OCI-LY1 (cell line): ENCODE data around the gene CD79B.
"Not testable (repeated sequence)": the region's sequence is repeated elsewhere in the genome, so short reads cannot be mapped to it uniquely, and the experiment has no call there.

Experiments
- H2AFZ ChIP-seq: fragments of 200-600 bp; sonication (generic), shearing (Covaris generic); 2 replicates; pipeline ENCODE4 v1.6.0; 2014; ENCODE audit warnings: antibody characterized with exemption, mild to moderate bottlenecking, low read length
- H3F3A ChIP-seq: fragments of 200-600 bp; sonication (generic), shearing (Covaris generic); 2 replicates; pipeline ENCODE4 v1.6.0; 2014; ENCODE audit warnings: mild to moderate bottlenecking, antibody characterized with exemption, low read length, moderate library complexity; ENCODE audit not compliant: insufficient read depth
- H3K27ac ChIP-seq: fragments of 200-600 bp; sonication (generic); 2 replicates; pipeline ENCODE4 v1.5.1; 2014; ENCODE audit warnings: low read length, mixed run types, mild to moderate bottlenecking, low read depth; ENCODE audit not compliant: poor library complexity, severe bottlenecking
- H3K27me3 ChIP-seq: fragments of 200-600 bp; sonication (generic); 2 replicates; pipeline ENCODE4 v1.6.0; 2014; ENCODE audit warnings: antibody characterized with exemption, mild to moderate bottlenecking, low read length, moderate library complexity; ENCODE audit not compliant: insufficient read depth
- H3K36me3 ChIP-seq: fragments of 200-600 bp; sonication (generic); 2 replicates; pipeline ENCODE4 v1.6.1; 2014; ENCODE audit warnings: mild to moderate bottlenecking, antibody characterized with exemption, low read length, moderate library complexity, mixed read lengths; ENCODE audit not compliant: insufficient read depth
- H3K4me1 ChIP-seq: fragments of 200-600 bp; sonication (generic); 2 replicates; pipeline ENCODE4 v1.5.1; 2014; ENCODE audit warnings: mild to moderate bottlenecking, low read length, moderate library complexity; ENCODE audit not compliant: insufficient read depth, severe bottlenecking
- H3K4me2 ChIP-seq: fragments of 200-600 bp; sonication (generic), shearing (Covaris generic); 2 replicates; pipeline ENCODE4 v1.6.1; 2014; ENCODE audit warnings: low read length
- H3K4me3 ChIP-seq: fragments of 200-600 bp; sonication (generic); 2 replicates; pipeline ENCODE4 v1.5.1; 2014; ENCODE audit warnings: low read length, low read depth, mild to moderate bottlenecking, mixed read lengths; ENCODE audit not compliant: poor library complexity, severe bottlenecking
- H3K79me2 ChIP-seq: fragments of 200-600 bp; shearing (Covaris generic); 2 replicates; pipeline ENCODE4 v1.6.1; 2016; ENCODE audit warnings: mixed run types, low read length, mixed read lengths; ENCODE audit not compliant: insufficient read depth
- H3K9ac ChIP-seq: fragments of 200-600 bp; sonication (generic), shearing (Covaris generic); 2 replicates; pipeline ENCODE4 v1.6.1; 2014; ENCODE audit warnings: mild to moderate bottlenecking, low read length, mixed read lengths
- H3K9me2 ChIP-seq: fragments of 200-600 bp; sonication (generic), shearing (Covaris generic); 2 replicates; pipeline ENCODE4 v1.6.1; 2014; ENCODE audit warnings: low read depth, mild to moderate bottlenecking, low read length, mixed read lengths
- H3K9me3 ChIP-seq: fragments of 200-600 bp; shearing (Covaris generic); 2 replicates; pipeline ENCODE4 v1.6.1; 2014; ENCODE audit warnings: low read length, mixed read lengths
- H4K20me1 ChIP-seq: fragments of 200-600 bp; sonication (generic), shearing (Covaris generic); 2 replicates; pipeline ENCODE4 v1.6.0; 2016; ENCODE audit warnings: mild to moderate bottlenecking, low read length; ENCODE audit not compliant: insufficient read depth
- CTCF ChIP-seq: fragments of 200-600 bp; sonication (generic), shearing (Covaris generic); IDR thresholded peaks from 2 replicates; pipeline ENCODE4 v1.5.1; 2017; ENCODE audit warnings: mild to moderate bottlenecking, antibody characterized with exemption, low read length, moderate library complexity, mixed read lengths

Gene CD79B

DNA sequence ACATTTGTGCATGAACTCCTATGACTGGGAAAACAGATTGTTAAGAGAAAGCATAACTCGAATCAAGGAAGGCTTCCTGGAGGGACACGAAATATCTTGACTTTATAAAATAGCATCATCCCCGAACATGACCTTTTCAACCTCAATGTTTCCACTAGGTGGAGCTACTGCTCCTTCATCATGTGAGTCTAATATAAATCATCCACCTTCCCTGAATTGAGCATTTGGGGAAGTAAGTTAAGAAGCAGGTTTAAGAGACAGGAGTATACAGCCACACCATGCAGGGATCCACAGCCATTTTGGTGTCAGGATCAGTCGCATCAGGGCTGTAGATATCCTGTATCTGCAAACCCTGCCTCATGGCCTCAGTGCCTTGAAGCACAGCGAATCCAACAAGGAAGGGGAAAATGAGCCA lies 28.3 kb downstream of the CD79B start:
- H3K4me1 ChIP-seq, H3K9me2 ChIP-seq, H3K4me2 ChIP-seq, H2AFZ ChIP-seq, H3K4me3 ChIP-seq, H4K20me1 ChIP-seq, H3K9me3 ChIP-seq, H3K79me2 ChIP-seq, H3F3A ChIP-seq, H3K27ac ChIP-seq, H3K36me3 ChIP-seq, H3K9ac ChIP-seq, H3K27me3 ChIP-seq: not testable (repeated sequence)
- TF ChIP-seq CTCF: peak; percentile 30; the same call in 1 of the 2 replicates

GRCh38 chr17:63901971-63902370 lies 30.2 kb downstream of the CD79B start:
- H3K9me2 ChIP-seq, H3K4me3 ChIP-seq, H3K4me2 ChIP-seq, H3K36me3 ChIP-seq, H3F3A ChIP-seq, H4K20me1 ChIP-seq, H3K9me3 ChIP-seq, H3K9ac ChIP-seq, H3K4me1 ChIP-seq, H3K27ac ChIP-seq, H3K79me2 ChIP-seq, H3K27me3 ChIP-seq, H2AFZ ChIP-seq: not testable (repeated sequence)

DNA sequence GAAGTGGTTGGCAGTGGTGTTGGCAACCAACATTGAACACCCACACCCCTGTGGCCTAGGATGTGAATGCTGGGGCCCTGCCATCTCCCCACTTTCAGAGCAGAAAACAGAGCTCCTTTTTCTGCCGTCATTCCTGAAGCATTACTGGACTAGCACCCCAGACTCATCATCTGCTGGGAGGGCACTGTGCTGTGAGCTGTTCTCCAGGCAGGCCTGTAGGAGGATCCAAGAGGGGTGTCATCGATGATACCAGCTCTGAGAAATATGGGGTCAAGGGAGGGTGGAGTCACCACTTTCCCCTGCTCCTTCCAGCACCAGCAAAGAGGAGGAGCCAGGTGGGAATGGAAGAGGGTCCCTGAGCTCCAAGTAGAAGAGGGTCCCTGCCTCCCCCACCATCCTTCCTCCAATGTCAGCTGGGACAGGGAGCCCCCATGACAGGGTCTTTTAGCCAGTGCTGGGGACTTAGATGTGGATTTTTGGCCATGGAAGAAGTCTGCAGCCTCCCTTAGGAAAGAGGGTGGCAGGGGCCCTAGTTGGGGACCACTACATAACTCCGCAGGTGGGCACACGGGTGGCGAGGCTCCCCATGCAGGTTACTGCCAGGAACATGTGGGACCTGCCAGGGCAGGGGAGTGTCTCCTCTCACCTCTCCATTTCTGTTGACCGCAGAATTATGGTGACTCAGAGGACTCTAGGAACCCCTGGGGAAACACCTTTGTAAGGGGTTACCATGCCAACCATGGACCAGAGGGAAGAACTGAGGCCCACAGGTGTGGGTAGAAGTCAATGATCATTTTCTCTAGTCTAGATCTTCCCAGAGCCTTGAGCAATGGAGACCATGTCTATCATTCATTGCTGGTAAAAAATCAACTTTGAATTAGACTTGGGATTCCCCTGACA lies 33.0 kb downstream of the CD79B start:
- H3F3A ChIP-seq, H3K27me3 ChIP-seq, H3K4me3 ChIP-seq, H3K9me2 ChIP-seq, H3K27ac ChIP-seq, H3K4me1 ChIP-seq, H2AFZ ChIP-seq, H3K9ac ChIP-seq, H3K4me2 ChIP-seq, H3K36me3 ChIP-seq, H3K9me3 ChIP-seq, H3K79me2 ChIP-seq, H4K20me1 ChIP-seq: not testable (repeated sequence)

- not testable (repeated sequence) for H3K9me3 ChIP-seq, H3K9me2 ChIP-seq, H4K20me1 ChIP-seq, H3K4me3 ChIP-seq, H3K27ac ChIP-seq, H3K4me1 ChIP-seq, H3F3A ChIP-seq, H3K27me3 ChIP-seq, H3K36me3 ChIP-seq, H3K9ac ChIP-seq, H2AFZ ChIP-seq, H3K4me2 ChIP-seq, H3K79me2 ChIP-seq
These were observed 35.4 kb downstream of the CD79B start, which contains the start of gene CSH1 for GRCh38 chr17:63896524-63897354. CSH1 (minus strand) TSS chr17:63896574; CDS start chr17:63896511, 63 bp downstream.

DNA sequence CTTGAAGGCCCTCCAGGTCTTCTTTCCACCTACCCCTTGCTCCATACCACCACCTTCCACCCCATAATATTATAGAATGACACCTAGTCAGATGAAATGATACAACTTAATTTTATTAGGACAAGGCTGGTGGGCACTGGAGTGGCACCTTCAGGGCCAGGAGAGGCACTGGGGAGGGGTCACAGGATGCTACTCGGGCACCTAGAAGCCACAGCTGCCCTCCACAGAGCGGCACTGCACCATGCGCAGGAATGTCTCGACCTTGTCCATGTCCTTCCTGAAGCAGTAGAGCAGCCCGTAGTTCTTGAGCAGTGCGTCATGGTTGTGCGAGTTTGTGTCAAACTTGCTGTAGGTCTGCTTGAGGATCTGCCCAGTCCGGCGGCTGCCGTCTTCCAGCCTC lies 37.3 kb downstream of the CD79B start:
- H3F3A ChIP-seq, H4K20me1 ChIP-seq, H3K9ac ChIP-seq, H3K9me2 ChIP-seq, H3K4me3 ChIP-seq, H3K4me1 ChIP-seq, H3K27ac ChIP-seq, H2AFZ ChIP-seq, H3K36me3 ChIP-seq, H3K79me2 ChIP-seq, H3K27me3 ChIP-seq, H3K9me3 ChIP-seq, H3K4me2 ChIP-seq: not testable (repeated sequence)

GRCh38 chr17:63894021-63894420 lies 38.1 kb downstream of the CD79B start:
- H3K4me2 ChIP-seq, H3K9ac ChIP-seq, H3F3A ChIP-seq, H3K27ac ChIP-seq, H3K27me3 ChIP-seq, H3K36me3 ChIP-seq, H3K9me3 ChIP-seq, H3K4me3 ChIP-seq, H3K9me2 ChIP-seq, H3K4me1 ChIP-seq, H4K20me1 ChIP-seq, H2AFZ ChIP-seq, H3K79me2 ChIP-seq: not testable (repeated sequence)
